Upper lobe of right lung (tissue), 1 donor: Measurements from ENCODE around the gene TMEM187. TPM values are rescaled to one million over a fixed set of nuclear protein-coding genes. Genes with fewer than 3 reads are reported as not detected.

Experiments
- ATAC-seq: fragments of 200-7000 bp; cut with Tn5 transposase; one replicate; pipeline ENCODE4 v1.9.1; 2020; ENCODE audit warnings: mild to moderate bottlenecking, moderate library complexity
- DNase-seq: peaks from one replicate; pipeline ENCODE4 v3.0.0-alpha.2; 2020
- H3K27ac ChIP-seq: fragments of 200-600 bp; one replicate; pipeline ENCODE4 v1.8.0; 2022
- H3K27me3 ChIP-seq: fragments of 200-600 bp; one replicate; pipeline ENCODE4 v1.8.0; 2022; ENCODE audit warnings: mild to moderate bottlenecking
- H3K36me3 ChIP-seq: fragments of 200-600 bp; one replicate; pipeline ENCODE4 v1.8.0; 2022
- H3K4me1 ChIP-seq: fragments of 200-600 bp; one replicate; pipeline ENCODE4 v1.8.0; 2022
- H3K4me3 ChIP-seq: fragments of 200-600 bp; one replicate; pipeline ENCODE4 v1.8.0; 2022; ENCODE audit warnings: mild to moderate bottlenecking
- H3K9me3 ChIP-seq: fragments of 200-600 bp; one replicate; pipeline ENCODE4 v1.8.0; 2022
- intact Hi-C: fragments of 100-400 bp; cut with DNase I; formaldehyde crosslinking; loops from one replicate; pipeline ENCODE4 v1.11.0; 2022
- total RNA-seq: library from RNA; stranded (reverse); fragmentation: NEBNext Ultra II Directional; extraction: Animal tissue kit (Norgen Biotek cat#: 25700); gene quantifications from one replicate; pipeline ENCODE4 v1.2.1, GENCODE V29; 2021
- TF ChIP-seq, protein P1 (sequence below): fragments of 200-600 bp; IDR thresholded peaks from one replicate; pipeline ENCODE4 v1.8.0; 2022; ENCODE audit warnings: antibody characterized with exemption
- donor health status: DM: no; HTN: yes; CAD: no; lungs with severe emphysema.

TMEM187 gene
- total RNA-seq, 1 donor from 2014 or later = 9.0 TPM

DNA sequence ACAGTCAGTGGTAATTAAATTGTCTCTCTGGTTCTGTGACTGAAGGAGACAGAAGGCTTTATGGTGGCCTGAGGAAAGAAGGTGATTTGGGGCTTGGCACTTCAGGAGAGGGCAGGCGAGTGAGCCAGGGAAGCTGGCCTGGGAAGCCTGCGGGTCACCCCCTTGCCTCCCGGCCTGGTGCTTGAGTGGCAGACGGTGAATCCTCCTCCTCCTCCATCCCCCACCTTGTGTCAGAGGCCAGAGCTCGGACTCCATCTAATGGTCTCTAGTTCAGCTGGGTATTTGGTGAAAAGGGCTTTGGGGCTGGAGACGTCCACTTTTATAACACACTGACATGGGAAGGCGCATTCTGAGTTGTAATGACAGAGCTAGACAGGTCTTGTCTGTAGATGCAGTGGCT, 8.7 kb downstream of the TMEM187 start:
- Histone ChIP-seq H3K27ac (no peak overlapping the region), H3K4me1 (peaks cover 6% of the 10 kb centered on the region), H3K9me3 (no peaks in the 10 kb centered on the region), H3K27me3 (no peaks in the 10 kb centered on the region), H3K4me3 (no peak overlapping the region), H3K36me3 (no peaks in the 10 kb centered on the region)
- TF ChIP-seq, protein P1, sequence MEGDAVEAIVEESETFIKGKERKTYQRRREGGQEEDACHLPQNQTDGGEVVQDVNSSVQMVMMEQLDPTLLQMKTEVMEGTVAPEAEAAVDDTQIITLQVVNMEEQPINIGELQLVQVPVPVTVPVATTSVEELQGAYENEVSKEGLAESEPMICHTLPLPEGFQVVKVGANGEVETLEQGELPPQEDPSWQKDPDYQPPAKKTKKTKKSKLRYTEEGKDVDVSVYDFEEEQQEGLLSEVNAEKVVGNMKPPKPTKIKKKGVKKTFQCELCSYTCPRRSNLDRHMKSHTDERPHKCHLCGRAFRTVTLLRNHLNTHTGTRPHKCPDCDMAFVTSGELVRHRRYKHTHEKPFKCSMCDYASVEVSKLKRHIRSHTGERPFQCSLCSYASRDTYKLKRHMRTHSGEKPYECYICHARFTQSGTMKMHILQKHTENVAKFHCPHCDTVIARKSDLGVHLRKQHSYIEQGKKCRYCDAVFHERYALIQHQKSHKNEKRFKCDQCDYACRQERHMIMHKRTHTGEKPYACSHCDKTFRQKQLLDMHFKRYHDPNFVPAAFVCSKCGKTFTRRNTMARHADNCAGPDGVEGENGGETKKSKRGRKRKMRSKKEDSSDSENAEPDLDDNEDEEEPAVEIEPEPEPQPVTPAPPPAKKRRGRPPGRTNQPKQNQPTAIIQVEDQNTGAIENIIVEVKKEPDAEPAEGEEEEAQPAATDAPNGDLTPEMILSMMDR = no peak
- DNase-seq = no peak
- ATAC-seq = no peak
- intact Hi-C loops = no loop called here

DNA sequence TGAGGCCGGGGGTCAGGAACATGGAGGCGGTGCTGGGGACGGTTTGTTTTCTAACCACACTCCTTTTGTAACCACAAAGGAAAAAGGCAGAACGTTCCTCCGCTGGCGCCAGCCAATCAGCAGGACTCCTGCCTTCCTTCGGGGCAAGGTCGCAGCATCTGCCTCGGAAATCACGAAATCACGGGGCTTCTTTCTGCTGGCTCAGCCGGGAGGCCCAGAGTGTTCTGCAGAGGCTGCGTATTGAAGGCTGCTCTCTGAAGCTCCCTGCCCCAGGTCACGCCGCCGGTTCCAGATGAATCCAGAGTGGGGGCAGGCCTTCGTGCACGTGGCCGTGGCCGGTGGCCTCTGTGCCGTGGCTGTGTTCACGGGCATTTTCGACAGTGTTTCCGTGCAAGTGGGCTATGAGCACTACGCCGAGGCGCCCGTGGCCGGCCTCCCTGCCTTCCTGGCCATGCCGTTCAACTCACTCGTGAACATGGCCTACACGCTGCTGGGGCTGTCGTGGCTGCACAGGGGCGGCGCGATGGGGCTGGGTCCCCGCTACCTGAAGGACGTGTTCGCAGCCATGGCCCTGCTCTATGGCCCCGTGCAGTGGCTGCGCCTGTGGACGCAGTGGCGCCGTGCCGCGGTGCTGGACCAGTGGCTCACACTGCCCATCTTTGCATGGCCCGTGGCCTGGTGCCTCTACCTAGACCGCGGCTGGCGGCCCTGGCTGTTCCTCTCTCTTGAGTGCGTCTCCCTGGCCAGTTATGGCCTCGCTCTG, 9.4 kb downstream of the TMEM187 start:
- Histone ChIP-seq H3K9me3 (no peaks in the 10 kb centered on the region), H3K36me3 (no peaks in the 10 kb centered on the region), H3K4me3 (no peak overlapping the region), H3K4me1 (peaks cover 6% of the 10 kb centered on the region), H3K27me3 (no peaks in the 10 kb centered on the region), H3K27ac (peak overlapping the region; percentile 24)
- TF ChIP-seq, protein P1 = no peak
- peak; percentile 74 for ATAC-seq
- DNase-seq = peak; percentile 71
- intact Hi-C loops = no loop called here

DNA sequence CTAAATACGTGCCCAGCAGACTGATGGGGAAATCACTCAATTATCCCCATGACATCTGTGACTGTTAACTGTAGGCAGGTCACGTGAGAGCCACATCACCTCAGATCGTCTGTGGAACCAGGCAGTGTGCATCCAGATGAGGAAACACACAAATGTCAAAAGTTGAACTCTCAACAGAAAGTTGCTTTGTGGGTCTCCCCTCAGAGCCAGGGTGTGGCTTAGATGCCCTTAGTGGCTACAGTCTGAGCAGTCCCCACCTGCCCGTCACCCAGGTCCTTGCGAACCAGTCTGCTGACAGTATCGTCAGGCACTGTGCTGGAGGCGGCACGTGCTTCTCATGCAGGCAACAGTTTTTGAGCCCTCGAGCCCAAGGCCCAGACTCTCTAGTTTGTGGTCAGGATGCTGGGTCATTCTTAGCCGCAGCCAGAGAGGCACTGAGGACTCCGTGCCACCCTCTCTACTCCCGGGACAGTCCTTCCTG, 10.8 kb downstream of the TMEM187 start:
- H3K36me3 ChIP-seq = no peaks in the 10 kb centered on the region
- intact Hi-C loops = no loop called here
- no peak overlapping the region for H3K27ac ChIP-seq
- no peaks in the 10 kb centered on the region for H3K9me3 ChIP-seq
- DNase-seq (no peak), ATAC-seq (no peak)
- TF ChIP-seq, protein P1 = no peak
- H3K4me1 ChIP-seq = peaks cover 6% of the 10 kb centered on the region
- H3K4me3 ChIP-seq = no peak overlapping the region
- H3K27me3 ChIP-seq = no peaks in the 10 kb centered on the region

DNA sequence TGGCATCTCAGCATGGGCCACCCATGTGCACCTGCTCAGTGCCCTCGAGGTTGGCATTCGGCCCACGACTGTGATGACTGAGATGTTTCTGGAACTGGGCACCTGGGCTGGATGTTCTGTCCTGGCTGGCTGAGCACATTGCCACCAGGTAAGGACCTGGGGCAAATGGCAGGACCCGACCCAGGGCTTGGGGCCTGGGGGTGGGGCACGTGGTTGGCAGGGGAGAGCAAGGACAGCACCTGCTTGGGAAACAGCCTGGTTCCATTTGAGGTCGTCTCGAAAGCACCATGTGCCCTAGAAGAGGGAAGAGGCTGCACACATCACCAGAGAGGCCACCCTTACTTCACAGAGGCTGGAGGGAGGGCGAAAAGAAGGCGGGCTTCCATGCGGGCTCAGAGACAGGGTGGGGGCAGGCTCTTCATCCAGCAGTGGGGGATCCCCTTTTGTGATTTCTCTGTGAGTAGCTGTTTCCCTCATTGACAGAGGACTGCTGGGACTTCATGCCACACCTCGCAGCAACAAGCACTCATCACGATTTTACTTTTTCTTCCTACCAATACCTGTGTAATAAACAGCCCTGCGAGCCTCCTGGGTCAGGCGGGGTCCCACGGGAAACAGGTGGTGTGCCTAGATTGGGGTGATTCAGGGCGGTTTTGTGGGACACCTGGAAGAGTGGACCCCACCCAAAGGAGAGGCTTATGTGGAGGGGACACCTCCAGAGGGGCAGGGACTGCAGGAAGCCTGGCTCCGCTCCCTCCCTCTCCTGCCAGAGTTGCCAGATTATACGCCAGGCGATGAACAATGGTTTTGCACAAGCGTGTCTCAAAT, 12.0 kb downstream of the TMEM187 start:
- intact Hi-C loops = no loop called here
- H3K27me3 ChIP-seq = no peaks in the 10 kb centered on the region

DNA sequence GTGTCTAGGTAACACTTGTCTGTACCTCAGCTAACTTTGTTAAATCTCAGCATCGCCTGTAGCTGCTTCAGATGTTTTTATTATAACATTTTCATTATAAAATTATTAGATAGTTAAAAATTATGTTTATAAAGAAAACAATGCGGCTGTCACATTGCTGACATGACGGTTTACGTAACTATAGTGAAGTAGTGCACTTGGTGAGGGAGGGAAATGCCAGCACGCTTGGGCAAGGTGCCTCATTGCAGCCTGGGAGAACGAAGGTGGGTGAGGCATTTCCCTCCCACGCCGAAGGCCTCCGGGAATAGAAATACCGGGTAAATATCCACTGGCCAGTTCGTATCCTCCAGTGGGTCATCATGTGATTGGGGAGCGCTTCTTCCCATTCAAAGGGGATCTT, 15.9 kb downstream of the TMEM187 start:
- Histone ChIP-seq H3K4me1 (peaks cover 6% of the 10 kb centered on the region), H3K27ac (no peak overlapping the region), H3K4me3 (no peak overlapping the region), H3K36me3 (no peaks in the 10 kb centered on the region), H3K27me3 (no peaks in the 10 kb centered on the region), H3K9me3 (no peaks in the 10 kb centered on the region)
- intact Hi-C loops = no loop called here
- ATAC-seq (no peak), DNase-seq (no peak)
- TF ChIP-seq, protein P1 = no peak

More for the DNA sequence above, 12.0 kb downstream of the TMEM187 start:
- no peak for ATAC-seq
- Histone ChIP-seq H3K4me3 (no peak overlapping the region), H3K4me1 (peaks cover 6% of the 10 kb centered on the region), H3K27ac (peak overlapping the region; percentile 71), H3K36me3 (no peaks in the 10 kb centered on the region), H3K9me3 (no peaks in the 10 kb centered on the region)
- DNase-seq = no peak
- TF ChIP-seq, protein P1 = no peak
